ENCODE results near the gene GIPC3.

GIPC3 gene, protein sequence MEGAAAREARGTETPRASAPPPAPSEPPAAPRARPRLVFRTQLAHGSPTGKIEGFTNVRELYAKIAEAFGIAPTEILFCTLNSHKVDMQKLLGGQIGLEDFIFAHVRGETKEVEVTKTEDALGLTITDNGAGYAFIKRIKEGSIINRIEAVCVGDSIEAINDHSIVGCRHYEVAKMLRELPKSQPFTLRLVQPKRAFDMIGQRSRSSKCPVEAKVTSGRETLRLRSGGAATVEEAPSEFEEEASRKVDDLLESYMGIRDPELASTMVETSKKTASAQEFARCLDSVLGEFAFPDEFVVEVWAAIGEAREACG

DNA sequence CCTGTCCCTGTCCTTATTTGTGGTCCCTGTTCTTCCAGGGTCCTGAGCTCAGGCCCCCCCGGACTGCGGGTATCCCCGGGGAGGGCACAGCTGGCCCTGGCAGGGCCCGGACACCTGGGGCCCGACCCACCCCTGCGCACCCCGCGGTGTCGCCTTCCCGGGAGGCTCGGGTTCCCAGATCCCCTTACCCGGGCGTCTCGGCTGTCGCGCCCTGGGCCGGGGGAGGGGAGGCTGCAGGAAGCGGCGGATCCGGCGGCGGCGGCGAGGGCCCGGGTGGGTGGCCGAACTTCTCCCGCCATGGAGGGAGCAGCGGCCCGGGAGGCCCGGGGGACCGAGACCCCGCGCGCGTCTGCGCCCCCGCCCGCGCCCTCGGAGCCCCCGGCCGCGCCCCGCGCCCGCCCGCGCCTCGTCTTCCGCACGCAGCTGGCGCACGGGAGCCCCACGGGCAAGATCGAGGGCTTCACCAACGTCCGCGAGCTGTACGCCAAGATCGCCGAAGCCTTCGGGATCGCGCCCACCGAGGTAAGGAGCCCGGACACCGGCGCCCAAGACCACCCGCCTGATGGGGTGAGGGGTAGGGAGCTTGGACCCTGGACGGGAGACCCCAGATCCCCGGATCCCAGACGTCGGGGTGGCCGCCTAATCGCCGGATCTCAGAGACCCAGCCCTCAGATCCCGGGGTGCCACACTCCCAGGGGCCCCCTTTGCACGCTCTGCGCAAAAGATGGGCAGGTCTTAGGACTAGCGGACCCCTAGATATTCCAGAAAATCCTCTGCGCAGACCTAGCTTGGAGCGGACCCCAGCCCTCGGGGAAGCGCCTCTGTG is at the start of gene GIPC3:
GIPC3 (plus strand) TSS at position 178 of the 826 bp plus-strand sequence; CDS start at position 298, 120 bp downstream.
- no peak for TF ChIP-seq EZH2phosphoT487 (IDR thresholded peaks at IDR 0.05; ENCODE audit: low read depth)
- TF ChIP-seq, protein P1, sequence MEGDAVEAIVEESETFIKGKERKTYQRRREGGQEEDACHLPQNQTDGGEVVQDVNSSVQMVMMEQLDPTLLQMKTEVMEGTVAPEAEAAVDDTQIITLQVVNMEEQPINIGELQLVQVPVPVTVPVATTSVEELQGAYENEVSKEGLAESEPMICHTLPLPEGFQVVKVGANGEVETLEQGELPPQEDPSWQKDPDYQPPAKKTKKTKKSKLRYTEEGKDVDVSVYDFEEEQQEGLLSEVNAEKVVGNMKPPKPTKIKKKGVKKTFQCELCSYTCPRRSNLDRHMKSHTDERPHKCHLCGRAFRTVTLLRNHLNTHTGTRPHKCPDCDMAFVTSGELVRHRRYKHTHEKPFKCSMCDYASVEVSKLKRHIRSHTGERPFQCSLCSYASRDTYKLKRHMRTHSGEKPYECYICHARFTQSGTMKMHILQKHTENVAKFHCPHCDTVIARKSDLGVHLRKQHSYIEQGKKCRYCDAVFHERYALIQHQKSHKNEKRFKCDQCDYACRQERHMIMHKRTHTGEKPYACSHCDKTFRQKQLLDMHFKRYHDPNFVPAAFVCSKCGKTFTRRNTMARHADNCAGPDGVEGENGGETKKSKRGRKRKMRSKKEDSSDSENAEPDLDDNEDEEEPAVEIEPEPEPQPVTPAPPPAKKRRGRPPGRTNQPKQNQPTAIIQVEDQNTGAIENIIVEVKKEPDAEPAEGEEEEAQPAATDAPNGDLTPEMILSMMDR (IDR thresholded peaks at IDR 0.05; ENCODE audit: low read depth, low read length): no peak
- H3K9ac ChIP-seq (ENCODE audit: low read length): no peak within 1 kb of the TSS
- H3K79me2 ChIP-seq (ENCODE audit: low read length): no peaks in the 10 kb centered on the region
- H3K4me1 ChIP-seq (ENCODE audit: low read length): no peaks in the 10 kb centered on the region
- no peaks in the 10 kb centered on the region for H3K27me3 ChIP-seq (ENCODE audit: low read depth, low read length)
- no peaks in the 10 kb centered on the region for H3K9me3 ChIP-seq (ENCODE audit: insufficient read depth, low read length)
- no peak within 1 kb of the TSS for H3K27ac ChIP-seq (ENCODE audit: low read length)
- no peak within 1 kb of the TSS for H2AFZ ChIP-seq (ENCODE audit: low read depth, low read length)
- no peak within 1 kb of the TSS for H3K4me2 ChIP-seq (ENCODE audit: low read length)
- H3K4me3 ChIP-seq (ENCODE audit: low read length): no peak within 1 kb of the TSS
- H3K36me3 ChIP-seq (replicated peaks; ENCODE audit: low read depth, low read length): no peaks in the 10 kb centered on the region
- no peaks in the 10 kb centered on the region for H4K20me1 ChIP-seq (ENCODE audit: insufficient read depth, low read length)

DNA sequence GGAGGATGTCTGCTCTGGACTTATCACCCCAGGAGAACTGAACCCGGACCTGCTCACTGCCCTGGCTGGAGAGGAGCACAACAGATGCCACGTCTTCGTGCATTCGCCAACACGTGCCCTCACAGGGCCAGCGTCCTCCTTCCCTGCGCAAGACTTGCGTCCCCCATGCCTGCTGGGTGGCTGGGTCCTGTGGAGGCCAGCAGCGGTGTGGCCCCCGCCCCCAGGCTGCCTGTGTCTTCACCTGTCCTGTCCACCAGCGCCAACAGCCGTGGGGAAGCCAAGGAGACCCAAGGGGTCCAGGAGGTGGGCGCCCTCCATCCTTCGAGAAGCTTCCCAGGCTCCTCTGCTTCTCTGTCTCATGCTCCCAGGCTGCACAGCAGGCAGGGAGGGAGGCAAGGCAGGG is 49.7 kb upstream of the GIPC3 start:
- Histone ChIP-seq H3K9me3 (ENCODE audit: insufficient read depth, low read length) (no peaks in the 10 kb centered on the region), H3K27ac (ENCODE audit: low read length) (no peak overlapping the region), H3K36me3 (replicated peaks; ENCODE audit: low read depth, low read length) (peaks cover 47% of the 10 kb centered on the region), H3K4me3 (ENCODE audit: low read length) (no peak overlapping the region), H3K4me1 (ENCODE audit: low read length) (no peaks in the 10 kb centered on the region), H2AFZ (ENCODE audit: low read depth, low read length) (no peak overlapping the region), H4K20me1 (ENCODE audit: insufficient read depth, low read length) (peaks cover 12% of the 10 kb centered on the region), H3K27me3 (ENCODE audit: low read depth, low read length) (no peaks in the 10 kb centered on the region), H3K4me2 (ENCODE audit: low read length) (no peak overlapping the region), H3K9ac (ENCODE audit: low read length) (no peak overlapping the region), H3K79me2 (ENCODE audit: low read length) (no peaks in the 10 kb centered on the region)
- TF ChIP-seq, protein P1 (IDR thresholded peaks at IDR 0.05; ENCODE audit: low read depth, low read length): no peak
- TF ChIP-seq EZH2phosphoT487 (IDR thresholded peaks at IDR 0.05; ENCODE audit: low read depth): no peak

DNA sequence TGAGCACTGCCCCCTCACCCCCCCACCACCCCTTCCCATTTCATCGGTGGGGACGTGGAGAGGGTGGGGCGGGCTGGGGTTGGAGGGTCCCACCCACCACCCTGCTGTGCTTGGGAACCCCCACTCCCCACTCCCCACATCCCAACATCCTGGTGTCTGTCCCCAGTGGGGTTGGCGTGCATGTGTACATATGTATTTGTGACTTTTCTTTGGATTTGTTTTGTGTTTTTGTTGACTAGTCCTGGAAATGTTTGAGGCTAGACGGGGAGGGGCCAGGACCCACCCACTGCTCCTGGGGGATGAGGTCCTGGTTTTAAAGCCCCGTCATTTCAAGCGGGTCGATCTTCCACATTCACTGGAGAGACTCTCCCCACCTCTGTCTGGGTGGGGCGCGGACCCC is 49.3 kb upstream of the GIPC3 start:
- Histone ChIP-seq H3K9ac (ENCODE audit: low read length) (no peak overlapping the region), H3K9me3 (ENCODE audit: insufficient read depth, low read length) (no peaks in the 10 kb centered on the region), H3K4me1 (ENCODE audit: low read length) (no peaks in the 10 kb centered on the region), H3K27me3 (ENCODE audit: low read depth, low read length) (no peaks in the 10 kb centered on the region), H4K20me1 (ENCODE audit: insufficient read depth, low read length) (peaks cover 12% of the 10 kb centered on the region), H2AFZ (ENCODE audit: low read depth, low read length) (no peak overlapping the region), H3K36me3 (replicated peaks; ENCODE audit: low read depth, low read length) (peaks cover 45% of the 10 kb centered on the region), H3K4me2 (ENCODE audit: low read length) (no peak overlapping the region), H3K4me3 (ENCODE audit: low read length) (no peak overlapping the region), H3K79me2 (ENCODE audit: low read length) (no peaks in the 10 kb centered on the region), H3K27ac (ENCODE audit: low read length) (no peak overlapping the region)
- TF ChIP-seq EZH2phosphoT487 (IDR thresholded peaks at IDR 0.05; ENCODE audit: low read depth): no peak
- TF ChIP-seq, protein P1 (IDR thresholded peaks at IDR 0.05; ENCODE audit: low read depth, low read length): no peak

DNA sequence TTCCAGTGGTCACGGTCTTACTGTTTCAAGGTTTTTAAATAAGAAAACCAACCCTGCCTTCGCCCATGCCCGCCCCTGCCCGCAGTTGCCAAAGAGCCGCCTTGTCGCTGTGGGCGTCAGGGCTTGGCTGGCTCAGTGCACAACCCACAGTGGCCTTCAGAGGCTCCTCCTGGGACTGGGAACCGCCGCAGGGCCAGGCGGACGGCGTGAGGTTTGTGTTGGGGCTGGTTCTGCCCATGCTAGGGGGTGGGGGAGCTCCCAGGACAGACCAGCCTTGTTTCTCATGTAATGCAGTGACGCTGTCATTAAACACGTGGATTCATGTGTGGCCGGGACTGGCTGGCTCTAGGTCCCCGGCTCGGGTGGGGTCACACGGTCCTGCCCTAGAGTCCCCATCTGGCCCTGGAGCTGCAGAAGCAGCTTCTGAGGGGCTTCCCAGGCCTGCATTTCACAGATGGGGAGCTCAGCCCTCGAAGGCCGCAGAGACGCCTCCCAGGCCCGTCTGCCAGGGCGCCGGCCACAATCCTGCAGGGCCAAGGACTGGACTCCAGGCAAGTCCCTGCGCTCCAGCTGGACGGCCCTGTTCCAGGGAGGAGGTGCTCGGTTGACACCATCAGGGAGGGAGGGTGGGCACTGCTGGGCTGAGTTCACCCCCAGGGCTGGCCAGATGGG is 48.7 kb upstream of the GIPC3 start:
- Histone ChIP-seq H3K36me3 (replicated peaks; ENCODE audit: low read depth, low read length) (peaks cover 39% of the 10 kb centered on the region), H3K4me1 (ENCODE audit: low read length) (no peaks in the 10 kb centered on the region), H3K27ac (ENCODE audit: low read length) (no peak overlapping the region), H2AFZ (ENCODE audit: low read depth, low read length) (no peak overlapping the region), H3K9ac (ENCODE audit: low read length) (no peak overlapping the region), H3K27me3 (ENCODE audit: low read depth, low read length) (no peaks in the 10 kb centered on the region), H3K9me3 (ENCODE audit: insufficient read depth, low read length) (no peaks in the 10 kb centered on the region), H3K4me2 (ENCODE audit: low read length) (no peak overlapping the region), H4K20me1 (ENCODE audit: insufficient read depth, low read length) (peaks cover 12% of the 10 kb centered on the region), H3K79me2 (ENCODE audit: low read length) (no peaks in the 10 kb centered on the region), H3K4me3 (ENCODE audit: low read length) (no peak overlapping the region)
- TF ChIP-seq, protein P1 (IDR thresholded peaks at IDR 0.05; ENCODE audit: low read depth, low read length): no peak
- no peak for TF ChIP-seq EZH2phosphoT487 (IDR thresholded peaks at IDR 0.05; ENCODE audit: low read depth)
